ENCODE data around the gene KDM4B.

Gene KDM4B

GRCh38 chr19:5052515-5052914 is 83.6 kb downstream of the KDM4B start:
- H3K4me3 ChIP-seq (replicated peaks in 1 of 2; ENCODE audit: low read depth in 2 of 2, low read length in 2 of 2): no peak overlapping the region
- peak; percentile 12 for TF ChIP-seq CTCF (IDR thresholded peaks at IDR 0.05; ENCODE audit: low read depth, low read length)
- no peak for DNase-seq (ENCODE audit: low read depth in 2 of 2)

GRCh38 chr19:5052945-5053485 is 84.1 kb downstream of the KDM4B start:
- no peak for TF ChIP-seq CTCF (IDR thresholded peaks at IDR 0.05; ENCODE audit: low read depth, low read length)
- no peak for DNase-seq (ENCODE audit: low read depth in 2 of 2)

GRCh38 chr19:5053661-5054060 is 84.7 kb downstream of the KDM4B start:
- no peak for DNase-seq (ENCODE audit: low read depth in 2 of 2)
- TF ChIP-seq CTCF (IDR thresholded peaks at IDR 0.05; ENCODE audit: low read depth, low read length): no peak
- H3K4me3 ChIP-seq (replicated peaks in 1 of 2; ENCODE audit: low read depth in 2 of 2, low read length in 2 of 2): no peak overlapping the region

More at GRCh38 chr19:5052945-5053485, 84.1 kb downstream of the KDM4B start:
- no peak overlapping the region for H3K4me3 ChIP-seq (replicated peaks in 1 of 2; ENCODE audit: low read depth in 2 of 2, low read length in 2 of 2)

GRCh38 chr19:5054551-5055456 is 85.9 kb downstream of the KDM4B start:
- no peak for DNase-seq (ENCODE audit: low read depth in 2 of 2)
- no peak for TF ChIP-seq CTCF (IDR thresholded peaks at IDR 0.05; ENCODE audit: low read depth, low read length)
- H3K4me3 ChIP-seq (replicated peaks in 1 of 2; ENCODE audit: low read depth in 2 of 2, low read length in 2 of 2): no peak overlapping the region

DNA sequence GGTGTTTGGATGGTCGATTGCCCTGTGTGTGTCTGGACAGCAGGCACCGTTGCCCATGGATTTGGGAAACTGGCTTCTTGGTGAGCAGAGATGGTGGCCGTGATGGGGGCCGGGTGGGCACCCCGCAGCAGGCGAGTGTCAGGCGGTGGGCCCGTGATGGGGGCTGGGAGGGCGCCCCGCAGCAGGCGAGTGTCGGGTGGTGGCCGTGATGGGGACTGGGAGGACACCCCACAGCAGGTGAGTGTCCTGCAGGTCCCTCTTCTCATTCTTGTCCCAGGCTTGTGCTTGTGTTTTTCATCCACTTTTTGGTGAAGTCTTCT is 86.5 kb downstream of the KDM4B start:
- TF ChIP-seq CTCF (IDR thresholded peaks at IDR 0.05; ENCODE audit: low read depth, low read length): no peak
- no peak overlapping the region for H3K4me3 ChIP-seq (replicated peaks in 1 of 2; ENCODE audit: low read depth in 2 of 2, low read length in 2 of 2)
- DNase-seq (ENCODE audit: low read depth in 2 of 2): no peak

GRCh38 chr19:5057860-5058259 is 88.9 kb downstream of the KDM4B start:
- TF ChIP-seq CTCF (IDR thresholded peaks at IDR 0.05; ENCODE audit: low read depth, low read length): no peak
- no peak overlapping the region for H3K4me3 ChIP-seq (replicated peaks in 1 of 2; ENCODE audit: low read depth in 2 of 2, low read length in 2 of 2)
- DNase-seq (ENCODE audit: low read depth in 2 of 2): peak in 1 of 2 donors; percentile 17

Measured in cardiac fibroblast (primary cell).